HG02623 (cell line): ENCODE data around the gene ASB18.
"Not testable (repeated sequence)": the region's sequence is repeated elsewhere in the genome, so short reads cannot be mapped to it uniquely, and the experiment has no call there.

ENCODE experiments used
- ATAC-seq: cut with Tn5 transposase; IDR thresholded peaks from one replicate; pipeline ENCODE4 v1.9.1; 2021; ENCODE audit warnings: moderate library complexity; ENCODE audit not compliant: unreplicated experiment

ASB18 gene

GRCh38 chr2:236264256-236264655 lies at the start of gene ASB18:
Gene ASB18, minus strand, starts transcription at chr2:236264406. Its CDS starts 61 bp downstream, at chr2:236264345.
- ATAC-seq, result no peak

DNA sequence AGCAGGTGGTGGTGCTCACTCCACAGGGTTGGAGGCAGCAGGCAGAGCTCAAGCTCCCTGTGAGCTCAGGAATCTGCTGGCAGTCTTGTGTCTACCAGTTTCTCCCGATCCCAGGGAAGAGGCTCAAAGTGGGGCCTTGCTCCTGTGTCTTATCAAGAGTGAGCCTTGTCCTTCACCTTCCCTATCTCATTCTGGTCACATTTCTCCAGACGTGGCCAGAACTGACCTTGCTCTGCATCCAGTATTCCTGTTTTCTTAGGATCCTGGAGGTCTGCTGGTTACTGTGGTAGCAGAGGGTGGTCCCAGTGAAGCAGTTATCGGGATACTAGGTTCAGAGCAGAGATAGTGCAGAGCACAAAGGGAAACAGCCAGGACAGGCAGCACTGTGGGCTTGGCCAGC lies 47.1 kb upstream of the ASB18 start:
- ATAC-seq, result no peak

GRCh38 chr2:236309669-236310029 lies 45.4 kb upstream of the ASB18 start:
- ATAC-seq, result no peak

DNA sequence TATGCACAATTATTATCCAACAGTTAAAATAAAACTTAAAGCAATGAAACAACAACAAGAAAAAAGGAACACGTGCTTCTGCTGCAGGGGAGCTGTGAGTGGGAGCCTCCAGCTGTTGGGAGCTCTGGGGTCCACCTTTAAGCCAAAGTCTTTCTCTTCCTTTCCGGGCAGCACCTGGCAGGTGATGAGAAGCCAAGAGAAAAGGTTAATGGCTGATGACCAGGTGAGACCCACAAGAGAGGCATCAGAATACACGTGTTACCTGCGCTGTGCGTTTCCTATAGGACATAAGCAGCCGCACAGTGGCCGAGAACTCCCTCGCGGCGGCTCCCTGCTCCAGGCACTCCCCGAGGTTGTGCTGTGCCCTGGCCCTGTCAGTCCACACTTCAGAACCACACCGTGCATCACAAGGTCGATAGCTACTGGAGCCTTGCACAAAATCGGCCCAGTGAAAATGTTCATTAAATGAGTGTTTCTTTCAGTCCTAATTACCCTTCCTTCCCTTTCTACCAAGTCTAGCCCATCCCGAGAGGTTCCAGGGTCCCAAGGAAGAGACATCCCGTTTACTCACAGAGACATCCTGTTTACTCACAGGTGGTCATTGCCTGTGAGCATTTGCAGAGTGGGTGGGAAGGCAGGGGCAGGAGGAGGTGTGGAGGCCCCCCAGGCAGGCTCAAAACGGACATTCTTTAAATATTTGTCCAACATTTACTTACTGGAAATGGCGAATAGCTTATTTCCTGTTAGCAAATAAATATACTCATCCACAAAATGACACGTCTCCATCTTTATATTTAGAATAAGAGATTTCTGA lies 44.9 kb upstream of the ASB18 start:
- ATAC-seq, result no peak

DNA sequence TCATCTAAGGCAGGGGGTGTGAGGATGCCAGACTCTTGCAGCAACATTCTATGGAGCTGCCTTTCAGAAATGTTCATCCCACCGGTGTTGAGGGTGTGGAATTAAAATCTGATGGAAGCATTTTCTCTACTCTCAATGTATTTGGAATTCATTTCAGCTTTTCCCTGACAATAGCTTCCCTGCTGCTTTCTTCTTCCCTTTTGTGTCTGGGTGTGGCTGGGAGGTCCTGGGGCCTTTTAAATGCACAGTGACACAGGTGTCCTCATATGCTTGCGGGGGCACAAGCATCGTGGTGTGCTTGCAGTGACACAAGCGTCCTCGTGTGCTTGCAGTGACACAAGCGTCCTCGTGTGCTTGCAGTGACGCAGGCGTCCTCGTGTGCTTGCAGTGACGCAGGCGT lies 43.4 kb upstream of the ASB18 start:
- no peak for ATAC-seq

DNA sequence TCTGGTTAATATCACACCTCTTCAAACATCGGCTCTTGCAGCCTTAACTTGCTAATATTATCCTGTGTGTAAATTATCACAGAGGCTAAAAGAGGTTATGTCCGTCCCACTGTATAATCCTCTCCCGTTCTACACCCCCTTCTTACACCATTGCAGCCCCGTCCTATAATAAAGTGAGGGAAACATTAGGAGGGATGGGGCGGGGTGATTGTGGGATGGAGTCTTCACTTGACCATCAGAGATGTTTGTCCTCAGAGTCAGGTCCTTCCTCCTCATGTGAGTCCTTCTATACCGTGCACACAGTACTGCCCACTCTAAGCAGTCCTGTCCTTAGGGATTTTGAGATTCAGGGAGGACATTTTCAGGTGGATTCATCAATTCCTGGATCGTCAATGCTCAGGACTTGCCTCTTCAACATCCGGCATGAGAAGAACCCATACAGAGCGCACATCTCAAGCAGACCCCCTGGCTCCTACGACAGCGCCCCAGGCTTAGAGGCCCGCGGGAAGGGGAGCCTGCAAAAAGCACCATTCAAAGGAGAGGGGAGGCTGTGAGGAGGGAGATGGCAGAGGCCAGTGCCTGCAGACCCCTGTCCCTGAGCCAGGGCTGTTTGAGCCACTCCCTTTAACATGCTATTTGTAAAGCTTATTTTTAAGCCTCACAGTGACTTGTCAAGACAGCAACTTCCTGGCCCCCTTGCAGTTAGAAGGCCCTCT lies 42.8 kb upstream of the ASB18 start:
- ATAC-seq, result no peak

- ATAC-seq, result no peak
These were observed 41.9 kb upstream of the ASB18 start for GRCh38 chr2:236305964-236306605.

- no peak for ATAC-seq
These were observed 41.3 kb upstream of the ASB18 start for GRCh38 chr2:236305531-236305930.

- ATAC-seq, result no peak
These were observed 39.7 kb upstream of the ASB18 start for GRCh38 chr2:236303935-236304334.

DNA sequence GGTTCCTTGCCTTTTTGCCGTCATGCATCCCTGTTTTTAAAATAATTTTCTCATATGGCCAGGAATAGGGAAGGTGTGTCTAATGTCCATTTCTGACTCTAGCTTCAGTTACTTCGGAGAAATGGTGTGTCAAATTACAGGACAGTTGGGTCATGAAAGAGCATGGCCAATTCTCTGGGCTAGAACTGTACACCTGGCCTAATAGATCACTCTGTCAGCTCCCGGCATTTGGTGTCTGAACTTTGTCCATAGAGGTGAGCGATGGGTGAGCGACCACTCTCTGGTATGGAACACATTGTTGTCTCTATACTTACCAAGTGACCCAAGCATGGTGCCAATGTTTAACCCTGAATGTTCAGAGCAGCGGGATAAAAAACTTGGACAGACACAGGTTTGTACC lies 38.3 kb upstream of the ASB18 start:
- ATAC-seq, result no peak

DNA sequence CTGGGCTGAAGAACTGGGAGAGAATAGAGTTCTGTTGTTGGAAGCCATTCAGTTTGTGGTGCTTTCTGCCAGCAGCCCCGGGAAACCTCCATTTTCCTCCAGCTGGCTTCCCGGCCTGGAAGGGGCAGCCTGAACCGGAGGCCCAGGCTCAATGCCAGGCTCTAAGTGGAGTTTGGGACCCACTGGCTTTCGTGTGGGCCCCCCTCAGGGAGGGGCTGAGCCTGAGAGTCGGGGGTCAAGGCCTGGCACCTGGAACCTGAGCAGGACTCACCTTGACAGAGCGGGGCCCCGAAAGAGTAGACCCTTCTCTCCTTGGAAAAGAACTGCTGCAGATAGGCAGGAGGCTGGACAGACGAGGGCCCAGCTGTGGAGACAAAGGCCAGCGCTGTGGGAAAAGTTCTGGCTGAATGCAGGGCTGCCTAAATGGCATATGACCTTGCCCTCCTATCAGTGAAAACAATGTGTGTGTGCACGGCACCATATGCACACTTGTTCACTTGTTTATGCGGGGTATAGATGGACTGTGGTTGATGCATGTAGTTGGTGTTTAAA lies 34.8 kb upstream of the ASB18 start:
- ATAC-seq, result no peak

DNA sequence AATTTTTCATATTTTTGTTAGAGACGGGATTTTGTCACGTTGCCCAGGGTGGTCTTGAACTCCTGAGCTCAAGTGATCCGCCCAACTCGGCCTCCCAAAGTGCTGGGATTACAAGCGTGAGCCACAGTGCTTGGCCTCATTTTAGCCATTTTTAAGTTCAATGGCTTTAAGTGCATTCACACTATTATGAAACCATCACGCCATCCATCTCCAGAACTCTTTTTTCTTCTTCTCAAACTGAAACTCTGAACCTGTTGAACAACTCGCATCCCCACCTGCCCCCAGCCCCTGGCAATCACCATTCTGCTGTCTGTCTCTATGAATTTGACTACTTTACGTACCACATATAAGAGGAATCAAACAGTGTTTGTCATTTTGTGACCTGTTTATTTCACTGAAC lies 31.3 kb upstream of the ASB18 start:
- no peak for ATAC-seq

DNA sequence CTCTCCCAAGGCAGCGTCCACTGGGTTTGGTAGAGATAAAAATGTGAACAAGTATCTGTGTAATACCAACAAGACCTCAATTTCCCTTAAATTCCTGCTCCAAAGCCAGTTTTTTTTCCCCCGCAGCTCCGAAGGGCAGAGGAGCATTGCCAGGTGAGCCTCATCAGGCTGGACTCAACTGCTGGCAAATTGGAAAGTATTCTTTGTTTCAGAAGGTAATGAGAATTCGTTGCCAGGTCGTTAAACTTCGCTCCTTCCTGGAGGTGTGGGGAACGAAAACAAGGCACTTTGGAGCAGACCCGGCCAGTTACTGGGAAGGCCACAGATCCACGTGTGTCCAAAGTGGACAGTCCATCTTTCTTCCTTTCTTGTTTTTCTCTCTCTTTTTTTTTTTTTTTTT lies 30.4 kb upstream of the ASB18 start:
- ATAC-seq, result no peak

GRCh38 chr2:236293241-236293810 lies 29.1 kb upstream of the ASB18 start:
- ATAC-seq, result no peak

GRCh38 chr2:236291911-236292310 lies 27.7 kb upstream of the ASB18 start:
- ATAC-seq, result no peak

DNA sequence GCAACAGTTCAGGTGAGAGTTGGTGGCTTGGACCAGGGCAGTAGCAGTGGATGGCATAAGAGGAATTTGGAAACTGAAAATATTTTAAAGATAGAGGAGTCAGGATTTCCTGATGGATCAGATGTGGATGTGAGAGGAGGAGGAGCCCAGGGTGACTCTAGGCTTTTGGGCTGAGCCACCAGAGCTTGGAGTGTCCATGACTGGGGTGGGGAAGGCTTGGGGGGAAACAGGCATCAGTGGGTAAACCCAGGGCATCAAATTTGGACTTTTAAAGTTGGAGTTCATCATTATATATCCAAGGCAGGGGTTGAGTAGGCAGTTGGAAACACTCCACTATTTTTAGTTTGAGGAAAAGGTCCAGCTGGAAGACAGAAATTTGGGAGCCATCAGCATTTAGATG lies 27.3 kb upstream of the ASB18 start:
- no peak for ATAC-seq

- ATAC-seq, result no peak
These were observed 26.7 kb upstream of the ASB18 start for GRCh38 chr2:236290742-236291425.

DNA sequence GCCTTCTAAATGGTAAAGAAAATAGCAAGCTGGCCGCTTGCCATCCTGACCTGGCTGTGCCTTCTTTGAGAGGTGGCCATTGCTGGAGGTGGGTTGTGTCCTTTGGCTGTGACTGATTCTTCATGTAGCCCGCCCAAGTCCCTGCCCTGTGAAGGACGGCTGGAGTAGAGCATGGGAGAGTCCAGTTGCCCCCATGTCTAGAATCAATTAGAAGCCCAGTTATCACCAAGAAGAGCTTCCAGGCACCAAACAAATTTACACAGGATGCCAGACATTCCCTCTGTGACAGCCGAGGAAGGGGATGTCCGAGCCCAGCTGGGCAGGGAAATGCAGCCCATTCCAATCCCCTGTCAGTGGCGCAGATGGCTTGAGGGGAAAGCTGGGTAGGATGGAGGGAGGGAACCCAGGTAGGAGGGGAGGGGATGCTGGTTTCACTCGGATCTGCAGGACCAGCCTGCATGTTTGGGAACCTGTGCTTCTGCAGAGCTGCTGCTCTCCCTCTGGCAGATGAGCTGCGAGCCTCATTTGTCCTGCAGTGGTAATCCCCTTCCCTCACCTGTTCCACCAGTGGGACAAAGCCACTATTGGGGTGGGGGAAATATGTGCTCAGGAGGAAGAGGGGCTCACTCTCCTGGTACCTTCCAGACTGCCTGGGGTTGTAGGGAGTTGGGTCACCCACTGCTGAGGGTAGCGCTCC lies 25.7 kb upstream of the ASB18 start:
- no peak for ATAC-seq

DNA sequence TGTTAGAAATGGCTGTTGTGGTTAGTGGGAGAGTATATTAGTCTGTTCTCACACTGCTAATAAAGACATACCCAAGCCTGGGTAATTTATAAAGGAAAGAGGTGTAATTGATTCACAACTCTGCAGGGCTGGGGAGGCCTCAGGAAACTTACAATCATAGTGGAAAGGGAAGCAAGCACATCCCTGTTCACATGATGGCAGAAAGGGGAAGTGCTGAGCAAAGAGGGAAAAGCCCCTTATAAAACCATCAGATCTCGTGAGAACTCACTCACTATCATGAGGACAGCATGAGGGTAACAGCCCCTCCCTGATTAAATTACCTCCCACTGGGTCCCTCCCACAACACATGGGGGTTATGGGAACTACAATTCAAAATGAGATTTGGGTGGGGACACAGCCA lies 24.2 kb upstream of the ASB18 start:
- not testable (repeated sequence) for ATAC-seq

DNA sequence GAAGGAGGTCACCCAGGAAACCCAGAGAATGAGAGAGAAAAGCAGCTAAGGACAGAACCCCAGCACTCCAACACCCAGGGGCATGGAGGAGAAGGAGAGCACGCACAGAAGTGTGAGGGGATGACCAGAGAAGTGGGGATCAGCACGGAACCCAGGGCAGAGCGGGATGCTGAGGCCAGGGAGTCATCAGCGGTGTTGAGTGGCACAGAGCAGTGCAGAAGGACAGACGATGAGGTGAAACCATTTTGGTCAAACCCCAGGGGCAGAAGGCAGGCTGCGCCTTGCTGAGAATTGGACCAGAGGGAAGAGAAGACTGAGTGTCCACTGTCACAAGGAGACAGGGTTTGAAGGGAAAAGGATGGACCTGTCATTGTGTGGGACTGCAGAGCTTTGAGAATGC lies 23.4 kb upstream of the ASB18 start:
- no peak for ATAC-seq
